ENCODE results near the gene ADAM33.

The ADAM33 gene

DNA sequence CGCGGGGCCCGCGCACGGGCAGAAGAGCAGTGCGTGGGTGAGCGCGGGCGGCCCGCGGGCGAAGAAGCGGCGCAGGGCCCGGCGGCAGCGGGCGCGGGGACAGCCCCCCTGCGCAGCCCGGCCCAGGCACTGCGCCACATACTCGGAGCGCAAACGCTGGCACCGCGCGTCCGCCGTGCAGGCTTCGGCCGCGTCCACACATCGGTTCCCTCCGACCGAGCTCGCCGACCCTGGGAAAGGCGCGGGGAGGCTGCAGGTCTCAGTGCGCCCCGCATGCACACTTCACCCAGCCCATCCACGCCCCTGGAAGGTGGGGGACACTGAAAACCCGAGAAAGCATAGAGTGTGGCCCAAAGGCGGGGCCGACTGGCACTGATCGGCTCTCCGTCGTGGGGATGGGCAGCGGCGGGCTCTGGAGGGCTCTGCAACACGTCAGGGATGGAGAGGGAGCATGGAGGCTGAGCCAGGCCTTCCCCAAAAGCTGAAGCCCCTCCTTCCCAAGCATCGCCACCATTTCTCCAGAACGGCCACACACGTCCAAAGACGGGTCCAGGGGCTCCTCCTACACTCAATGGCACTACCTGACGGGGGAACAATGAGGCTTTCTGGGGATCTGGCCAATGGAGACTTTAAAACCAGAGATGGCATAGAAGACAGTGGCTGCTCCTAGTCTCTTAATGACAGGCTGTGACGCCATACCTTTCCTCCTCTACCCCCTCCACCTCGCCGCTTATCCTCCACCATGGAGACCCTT, 20.6 kb downstream of the ADAM33 start:
- Histone ChIP-seq H3K79me2 (no peaks in the 10 kb centered on the region), H3K9me3 (ENCODE audit: control insufficient read depth, low read length) (no peaks in the 10 kb centered on the region), H3K4me3 (ENCODE audit: low read depth, low read length) (no peak overlapping the region), H3K9ac (no peak overlapping the region), H3K4me1 (no peaks in the 10 kb centered on the region), H3K27me3 (ENCODE audit: control insufficient read depth, insufficient read depth, low read length) (peaks cover 10% of the 10 kb centered on the region), H3K4me2 (ENCODE audit: low read length) (no peak overlapping the region), H3K36me3 (ENCODE audit: control insufficient read depth, insufficient read depth, low read length) (no peaks in the 10 kb centered on the region), H3K27ac (no peak overlapping the region), H2AFZ (no peak overlapping the region)
- no peak for TF ChIP-seq CTCF (IDR thresholded peaks at IDR 0.05)

DNA sequence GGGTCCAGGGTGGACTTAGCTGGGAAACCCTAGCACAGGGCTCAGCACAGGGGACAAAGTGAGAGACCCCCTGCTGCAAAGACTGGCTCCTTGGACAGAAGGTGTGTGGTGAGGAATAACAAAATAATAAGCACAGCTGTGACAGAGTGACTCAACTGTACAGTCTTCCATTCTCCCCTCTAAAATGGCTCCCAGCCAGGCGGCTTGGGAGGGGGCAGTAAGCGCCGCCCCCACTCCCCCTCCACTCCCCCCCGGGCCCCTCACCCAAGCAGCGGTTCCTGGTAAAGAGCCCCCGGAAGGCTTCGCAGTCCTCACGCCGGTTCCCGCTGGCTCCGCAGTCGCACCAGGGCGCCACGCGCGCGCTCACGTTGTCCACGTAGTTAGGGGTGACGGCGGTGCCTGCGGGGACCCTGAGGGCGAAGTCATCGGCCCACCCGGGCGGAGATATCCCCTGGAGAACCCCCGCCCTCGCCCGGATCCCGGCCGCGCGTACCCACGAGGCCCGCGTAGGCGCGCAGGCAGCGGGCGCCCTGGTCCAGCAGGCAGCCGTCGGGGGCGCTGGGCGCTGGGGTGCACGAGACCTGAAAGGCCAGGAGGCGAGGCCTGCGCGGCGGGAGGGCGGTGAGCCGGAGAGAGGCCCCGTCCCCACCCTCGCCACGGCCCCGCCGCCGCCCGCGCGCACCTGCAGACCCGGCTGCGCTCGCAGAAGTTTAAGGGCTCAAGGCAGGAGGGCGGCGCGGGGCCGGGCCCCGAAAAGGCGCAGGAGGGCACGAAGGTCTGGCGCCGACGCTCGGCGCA, 21.3 kb downstream of the ADAM33 start:
- Histone ChIP-seq H3K4me1 (no peaks in the 10 kb centered on the region), H3K9me3 (ENCODE audit: control insufficient read depth, low read length) (no peaks in the 10 kb centered on the region), H3K36me3 (ENCODE audit: control insufficient read depth, insufficient read depth, low read length) (no peaks in the 10 kb centered on the region), H3K27me3 (ENCODE audit: control insufficient read depth, insufficient read depth, low read length) (peaks cover 10% of the 10 kb centered on the region), H3K4me2 (ENCODE audit: low read length) (no peak overlapping the region), H3K9ac (no peak overlapping the region), H2AFZ (no peak overlapping the region), H3K4me3 (ENCODE audit: low read depth, low read length) (no peak overlapping the region), H3K27ac (no peak overlapping the region), H3K79me2 (no peaks in the 10 kb centered on the region)
- TF ChIP-seq CTCF (IDR thresholded peaks at IDR 0.05), result no peak

GRCh38 chr20:3659492-3660261, 22.1 kb downstream of the ADAM33 start:
- Histone ChIP-seq H2AFZ (no peak overlapping the region), H3K27ac (no peak overlapping the region), H3K4me3 (ENCODE audit: low read depth, low read length) (no peak overlapping the region), H3K36me3 (ENCODE audit: control insufficient read depth, insufficient read depth, low read length) (no peaks in the 10 kb centered on the region), H3K9me3 (ENCODE audit: control insufficient read depth, low read length) (no peaks in the 10 kb centered on the region), H3K4me1 (no peaks in the 10 kb centered on the region), H3K4me2 (ENCODE audit: low read length) (no peak overlapping the region), H3K79me2 (no peaks in the 10 kb centered on the region), H3K9ac (no peak overlapping the region), H3K27me3 (ENCODE audit: control insufficient read depth, insufficient read depth, low read length) (peaks cover 10% of the 10 kb centered on the region)
- no peak for TF ChIP-seq CTCF (IDR thresholded peaks at IDR 0.05)

GRCh38 chr20:3658716-3659491, 22.9 kb downstream of the ADAM33 start:
- H3K4me3 ChIP-seq (ENCODE audit: low read depth, low read length), result no peak overlapping the region
- H3K4me1 ChIP-seq, result no peaks in the 10 kb centered on the region
- TF ChIP-seq CTCF (IDR thresholded peaks at IDR 0.05), result no peak
- no peak overlapping the region for H3K9ac ChIP-seq
- peaks cover 10% of the 10 kb centered on the region for H3K27me3 ChIP-seq (ENCODE audit: control insufficient read depth, insufficient read depth, low read length)
- no peaks in the 10 kb centered on the region for H3K79me2 ChIP-seq
- no peaks in the 10 kb centered on the region for H3K9me3 ChIP-seq (ENCODE audit: control insufficient read depth, low read length)
- no peak overlapping the region for H3K27ac ChIP-seq
- no peak overlapping the region for H3K4me2 ChIP-seq (ENCODE audit: low read length)
- H3K36me3 ChIP-seq (ENCODE audit: control insufficient read depth, insufficient read depth, low read length), result no peaks in the 10 kb centered on the region
- H2AFZ ChIP-seq, result no peak overlapping the region

Measured in parathyroid adenoma (tissue), 2 donors.